HCT116 (cell line): ENCODE results near the gene MGAM2. TPM values are rescaled to one million over a fixed set of nuclear protein-coding genes. Genes with fewer than 3 reads are reported as not detected.

Experiments used
- POLR2A ChIP-seq: IDR thresholded peaks from 2 replicates; pipeline ENCODE4 v1.7.0; 2011; ENCODE audit warnings: borderline replicate concordance; ENCODE audit not compliant: insufficient read depth, insufficient read length; ENCODE audit errors: extremely low read depth
- total RNA-seq: library from RNA; stranded (reverse); gene quantifications from one replicate; pipeline ENCODE4 v1.2.1, GENCODE V29; 2021; ENCODE audit not compliant: unreplicated experiment

The MGAM2 gene
- total RNA-seq, 1 experiment from 2014 or later: 0.05 TPM

GRCh38 chr7:142263598-142264380 lies 152.3 kb downstream of the MGAM2 start (continued):
- TF ChIP-seq POLR2A: no peak

Other genes with a start within 250 kb of the MGAM2 start
- not detected for gene OR9A4, start 195.3 kb upstream of the MGAM2 start, total RNA-seq
- gene CLEC5A, start 164.7 kb upstream of the MGAM2 start, total RNA-seq: 0.32 TPM
- not detected for gene TAS2R38, start 137.9 kb upstream of the MGAM2 start, total RNA-seq
- 0.42 TPM for gene MGAM, start 115.8 kb upstream of the MGAM2 start, total RNA-seq
- not detected for gene PRSS58, start 146.3 kb downstream of the MGAM2 start, total RNA-seq